Stimulated activated CD4-positive, alpha-beta T cell treated with anti-CD3 and anti-CD28 coated beads, TNF-alpha, amount 100 ng/mL, for 1 hour (primary cell): ENCODE data around the gene PCCA.
A peak's percentile ranks its signal among the peaks of the same experiment; 100 is the strongest.
"Not testable (repeated sequence)": the region's sequence is repeated elsewhere in the genome, so short reads cannot be mapped to it uniquely, and the experiment has no call there.

Source experiments
- DNase-seq, 3 donors: peaks; one replicate each; pipeline ENCODE4 v3.0.0-alpha.2; 2020; ENCODE audit warnings: low read depth in 3 of 3, low spot score in 1 of 3

Gene PCCA

DNA sequence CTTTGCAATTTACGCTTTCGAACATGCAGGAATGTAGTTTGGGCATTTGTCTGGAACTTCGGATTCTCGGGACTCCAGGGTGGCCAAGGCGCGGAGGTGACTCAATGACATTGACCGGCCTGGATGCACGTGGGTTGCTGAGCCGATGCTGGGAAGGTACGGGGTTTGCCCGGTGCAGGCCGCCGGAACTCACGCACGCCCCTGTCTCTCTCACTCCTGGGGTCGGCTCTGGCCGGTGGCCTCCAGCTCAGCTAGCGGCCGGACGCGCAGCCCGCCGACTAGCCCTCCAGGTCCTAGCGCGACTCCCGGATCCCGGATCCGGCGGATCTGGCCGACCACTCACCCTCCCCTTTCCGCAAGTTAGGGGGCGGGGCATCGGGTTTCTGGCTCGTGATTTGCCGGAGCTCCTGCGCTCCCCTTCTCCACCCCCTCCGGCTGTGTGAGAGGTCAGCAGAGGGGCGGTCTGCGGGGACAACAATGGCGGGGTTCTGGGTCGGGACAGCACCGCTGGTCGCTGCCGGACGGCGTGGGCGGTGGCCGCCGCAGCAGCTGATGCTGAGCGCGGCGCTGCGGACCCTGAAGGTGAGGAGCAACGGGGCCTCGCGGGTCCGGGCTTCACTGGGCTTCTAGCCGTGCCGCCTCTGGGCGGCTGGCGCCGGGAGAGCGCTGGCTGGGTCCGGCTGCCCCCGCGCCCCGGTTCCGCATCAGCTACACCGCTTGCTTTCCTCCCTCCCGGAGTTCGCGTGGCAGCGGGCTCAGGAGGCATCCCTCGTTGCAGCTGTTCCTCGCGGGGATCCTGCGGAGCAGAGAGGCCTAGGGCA is at the start of gene PCCA:
Gene PCCA, plus strand, starts transcription at position 450 of the 821 bp plus-strand sequence. Its CDS starts 28 bp downstream, at position 478.
- DNase-seq: peak; percentile 21 to 64 (median 37)

GRCh38 chr13:100039740-100040139 is 49.2 kb upstream of the PCCA start:
- no peak for DNase-seq

GRCh38 chr13:100040196-100040595 is 48.7 kb upstream of the PCCA start:
- DNase-seq: no peak

DNA sequence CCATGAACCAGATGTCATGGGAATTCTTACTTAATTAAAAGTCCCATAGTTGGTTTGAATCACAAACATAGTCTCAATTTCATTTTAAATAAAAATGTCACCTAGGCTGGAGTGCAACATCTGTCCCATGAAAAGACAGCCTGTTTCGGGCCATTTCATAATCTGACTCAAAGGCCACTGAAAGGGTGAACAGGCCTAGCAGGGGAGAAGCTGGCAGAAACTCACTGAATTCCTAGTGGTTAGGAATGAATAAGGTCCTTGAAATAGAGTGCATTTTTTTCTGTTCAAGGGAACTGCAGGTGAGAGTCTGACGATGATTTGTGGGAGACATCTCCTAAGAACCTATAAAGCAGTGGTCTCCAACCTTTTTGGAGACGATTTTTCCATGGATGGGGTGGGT is 44.0 kb upstream of the PCCA start:
- DNase-seq: no peak

- DNase-seq: no peak
Observed at GRCh38 chr13:100045355-100045754, 43.5 kb upstream of the PCCA start.

GRCh38 chr13:100051070-100051469 is 37.8 kb upstream of the PCCA start:
- DNase-seq: no peak

GRCh38 chr13:100059827-100060226 is 29.1 kb upstream of the PCCA start:
- DNase-seq: no peak

DNA sequence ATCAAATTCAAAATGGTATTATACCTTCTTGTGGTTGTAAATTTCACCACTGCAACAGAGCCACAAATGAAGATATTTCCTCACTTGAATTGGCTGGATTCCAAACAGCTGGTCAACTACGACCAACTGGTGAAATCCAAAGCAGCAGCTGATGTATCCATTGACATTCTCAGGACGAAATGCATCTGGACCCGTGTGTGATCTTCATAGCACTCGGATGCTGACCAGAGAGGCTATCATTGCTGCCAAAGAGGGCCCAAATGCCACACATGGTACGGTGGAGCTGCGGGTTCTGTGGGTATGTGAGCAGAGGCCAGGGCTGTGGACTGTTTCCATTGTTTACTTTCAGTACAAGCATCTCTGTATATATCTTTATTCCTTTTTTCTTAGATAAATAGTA is 25.6 kb upstream of the PCCA start:
- no peak for DNase-seq

- no peak for DNase-seq
Observed at GRCh38 chr13:100063906-100064305, 25.0 kb upstream of the PCCA start.

DNA sequence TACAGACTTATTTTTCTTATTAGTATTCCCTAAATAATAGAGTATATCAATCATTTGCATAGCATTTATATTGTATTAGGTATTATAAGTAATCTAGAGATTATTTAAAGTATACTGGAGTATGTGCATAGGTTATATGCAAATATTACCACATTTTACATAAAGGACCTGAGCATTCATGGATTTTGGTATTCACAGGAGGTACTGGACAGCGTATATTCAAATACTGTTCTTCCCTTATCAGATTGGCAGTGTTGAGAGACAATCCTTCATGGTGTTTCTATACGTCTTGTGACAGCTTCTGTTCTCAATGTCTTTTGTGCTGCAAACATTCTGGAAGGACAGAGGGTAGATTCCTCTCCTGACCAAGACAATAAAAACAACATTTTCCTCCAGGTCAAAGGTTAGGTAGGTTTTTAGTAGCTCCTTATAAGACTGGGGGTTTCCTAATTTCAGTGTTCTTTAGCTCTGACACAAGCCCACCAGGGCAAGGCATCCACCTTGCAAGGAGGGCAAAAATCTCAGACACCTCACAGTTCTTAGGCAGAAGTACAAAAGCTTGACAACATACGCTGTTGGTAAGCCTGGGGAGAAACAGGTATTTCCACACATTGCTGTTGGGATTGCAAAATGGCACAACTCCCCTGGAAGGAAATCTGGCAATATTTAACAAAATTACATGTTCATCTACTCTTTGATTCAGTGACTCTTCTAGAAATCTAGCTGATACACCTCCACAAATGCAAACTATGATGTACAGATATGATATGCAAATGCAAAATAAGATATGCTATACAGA is 20.6 kb upstream of the PCCA start:
- DNase-seq: no peak

- DNase-seq: no peak
Observed at GRCh38 chr13:100069278-100069677, 19.6 kb upstream of the PCCA start.

GRCh38 chr13:100075700-100076587 is 12.9 kb upstream of the PCCA start:
- no peak for DNase-seq

DNA sequence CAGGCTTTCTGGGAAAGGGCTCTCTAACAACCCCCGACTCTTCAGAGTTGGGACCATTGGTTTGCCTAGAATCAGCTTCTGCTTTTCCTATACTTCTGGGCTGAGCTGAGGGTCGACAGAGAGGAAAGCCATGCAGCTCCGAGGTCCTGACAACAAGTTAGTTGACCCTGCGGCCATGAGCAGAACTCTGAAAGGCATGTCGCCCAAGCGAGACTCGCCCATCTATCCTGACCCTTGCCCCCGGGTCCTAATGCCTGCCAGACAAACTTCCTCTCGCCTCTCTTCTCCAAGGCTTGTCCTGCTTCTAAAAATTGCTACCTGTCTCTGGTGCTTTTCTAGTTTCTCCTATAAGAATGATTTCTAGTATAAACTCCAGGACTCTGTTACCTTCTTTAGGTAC is 9.9 kb upstream of the PCCA start:
- DNase-seq: not testable (repeated sequence)

DNA sequence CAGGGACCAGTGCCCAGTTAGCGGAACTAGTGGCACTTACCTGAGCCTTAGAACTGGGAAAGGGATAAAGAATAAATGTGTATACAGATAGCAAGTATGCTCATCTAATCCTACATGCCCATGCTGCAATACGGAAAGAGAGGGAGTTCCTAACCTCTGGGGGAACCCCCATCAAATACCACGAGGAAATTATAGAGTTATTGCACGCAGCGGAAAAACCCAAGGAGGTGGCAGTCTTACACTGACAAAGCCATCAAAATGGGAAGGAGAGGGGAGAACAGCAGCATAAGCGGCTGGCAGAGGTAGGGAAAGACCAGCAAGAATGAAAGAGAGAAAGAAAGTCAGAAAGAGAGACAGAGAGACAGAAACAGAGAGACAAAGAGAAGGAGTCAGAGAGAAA is 5.5 kb upstream of the PCCA start:
- not testable (repeated sequence) for DNase-seq

GRCh38 chr13:100088273-100088643 is 635 bp upstream of the PCCA start:
- no peak for DNase-seq

DNA sequence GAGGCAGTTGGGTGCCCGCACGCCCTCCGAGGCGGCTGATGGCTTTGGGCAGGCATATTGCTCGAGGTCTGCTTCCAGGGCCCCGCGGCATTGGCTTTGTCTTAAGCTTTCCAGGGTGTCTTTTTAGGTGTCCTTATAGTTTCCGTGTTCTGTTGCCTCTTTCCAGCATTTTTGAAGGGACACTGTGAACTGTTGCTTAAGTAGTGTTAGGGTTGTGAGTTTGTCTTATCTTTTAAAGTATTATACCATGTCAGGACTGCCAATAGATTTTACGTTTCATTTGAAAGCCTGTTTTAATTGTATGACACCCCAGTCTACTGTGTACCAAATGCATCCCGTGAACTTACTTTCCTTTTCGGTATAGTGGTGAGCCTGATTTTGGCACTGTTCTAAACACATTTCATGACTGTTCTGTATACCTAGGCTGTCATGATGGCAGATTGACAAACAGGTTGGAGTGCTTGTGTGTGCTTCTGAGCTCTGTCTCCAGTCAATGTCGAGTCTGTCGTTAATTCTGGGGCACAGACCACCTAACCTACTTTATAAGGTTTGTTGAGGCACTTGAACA is 656 bp downstream of the PCCA start:
- no peak for DNase-seq

DNA sequence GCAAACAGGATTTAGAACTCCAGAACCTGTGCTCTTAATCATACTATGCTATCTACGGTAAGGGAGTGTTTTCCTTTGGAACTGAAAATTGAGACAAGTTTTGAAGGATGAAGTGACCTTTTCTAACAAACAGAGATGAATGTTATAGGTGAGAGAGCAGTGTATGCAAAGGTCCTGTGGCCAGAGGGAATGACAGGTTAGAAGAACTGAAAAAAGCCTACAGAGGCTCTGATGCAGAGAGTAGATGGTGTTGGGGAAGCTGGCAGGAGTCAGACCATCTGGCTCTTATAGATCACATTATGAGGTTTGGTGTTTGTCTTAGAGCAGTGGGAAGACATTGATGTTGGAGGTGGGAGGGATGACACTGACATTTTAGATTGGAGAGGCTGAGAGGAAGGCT is 2.0 kb downstream of the PCCA start:
- DNase-seq: no peak

DNA sequence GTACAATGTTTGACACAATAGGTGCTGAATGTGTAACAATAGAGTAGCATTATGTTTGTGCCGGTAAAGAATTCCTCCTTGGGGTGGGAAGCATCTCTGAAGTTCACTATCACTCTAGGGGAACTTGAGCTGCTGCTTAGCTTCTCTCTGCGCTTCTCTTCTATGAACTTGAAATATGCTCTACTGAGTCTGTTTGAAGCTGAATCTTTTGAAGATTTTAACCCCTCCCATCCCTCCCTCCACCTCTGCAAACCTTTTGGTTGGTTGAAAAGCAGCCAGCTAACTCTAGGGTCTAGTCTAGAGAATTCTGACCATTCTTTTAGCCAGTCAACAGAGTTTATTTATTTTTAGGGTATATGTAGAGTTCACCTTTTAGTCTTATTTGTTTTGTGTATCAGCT is 2.5 kb downstream of the PCCA start:
- DNase-seq: no peak

DNA sequence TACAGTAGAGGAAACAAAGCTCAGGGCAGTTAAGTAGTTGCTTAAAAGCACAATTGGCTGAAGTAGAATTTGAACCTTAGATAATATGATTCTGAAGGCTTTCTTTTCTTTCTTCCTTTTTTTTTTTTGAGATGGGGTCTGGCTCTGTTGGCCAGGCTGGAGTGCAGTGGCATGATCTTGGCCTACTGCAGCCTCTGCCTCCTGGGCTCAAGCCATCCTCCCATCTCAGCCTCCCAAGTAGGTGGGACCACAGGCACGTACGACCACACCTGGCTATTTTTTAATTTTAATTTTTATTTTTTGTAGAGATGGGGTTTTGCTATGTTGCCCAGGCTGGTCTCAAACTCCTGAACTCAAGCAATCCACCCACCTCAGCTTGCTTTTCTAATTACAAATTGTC is 3.4 kb downstream of the PCCA start:
- not testable (repeated sequence) for DNase-seq

GRCh38 chr13:100095498-100095897 is 6.6 kb downstream of the PCCA start:
- no peak for DNase-seq

DNA sequence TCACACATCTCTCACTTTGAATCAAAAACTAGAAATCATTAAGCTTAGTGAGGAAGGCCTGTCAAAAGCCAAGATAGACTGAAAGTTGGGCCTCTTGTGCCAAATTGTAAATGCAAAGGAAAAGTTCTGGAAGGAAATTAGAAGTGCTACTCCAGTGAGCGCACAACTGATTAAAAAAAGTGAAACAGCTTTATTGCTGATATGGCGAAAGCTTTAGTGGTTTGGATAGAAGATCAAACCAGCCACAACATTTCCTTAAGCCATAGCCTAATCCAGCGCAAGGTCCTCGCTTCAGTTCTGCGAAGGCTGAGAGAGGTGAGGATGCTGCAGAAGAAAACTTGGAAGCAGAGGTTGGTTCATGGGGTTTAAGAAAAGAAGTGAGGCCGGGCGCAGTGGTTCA is 7.6 kb downstream of the PCCA start:
- DNase-seq: no peak
